Activated T-cell treated with anti-CD3 and anti-CD28 coated beads, Interleukin-2, amount 50 U/mL, for 48 hours (primary cell): Measurements from ENCODE around the gene PACS2.

Experiments
- DNase-seq, 2 experiments: peaks; one replicate each; pipeline ENCODE4 v3.0.0-alpha.2; 2020

PACS2 gene

GRCh38 chr14:105426416-105427130 lies 112.0 kb downstream of the PACS2 start:
- no peak for DNase-seq

GRCh38 chr14:105427412-105427811 lies 112.9 kb downstream of the PACS2 start:
- DNase-seq: no peak

GRCh38 chr14:105427936-105428485 lies 113.5 kb downstream of the PACS2 start:
- no peak for DNase-seq

GRCh38 chr14:105430042-105430441 lies 115.5 kb downstream of the PACS2 start:
- DNase-seq: no peak

GRCh38 chr14:105430565-105430964 lies 116.0 kb downstream of the PACS2 start:
- no peak for DNase-seq

GRCh38 chr14:105431256-105431655 lies 116.7 kb downstream of the PACS2 start:
- DNase-seq: no peak

GRCh38 chr14:105432657-105433056 lies 118.1 kb downstream of the PACS2 start:
- DNase-seq: no peak

GRCh38 chr14:105433161-105433605 lies 118.6 kb downstream of the PACS2 start:
- no peak for DNase-seq

- no peak for DNase-seq
These were observed 121.9 kb downstream of the PACS2 start for GRCh38 chr14:105436402-105436801.

GRCh38 chr14:105436891-105437722 lies 122.6 kb downstream of the PACS2 start:
- DNase-seq: no peak

GRCh38 chr14:105437723-105438500 lies 123.4 kb downstream of the PACS2 start:
- DNase-seq: no peak

GRCh38 chr14:105439179-105439578 lies 124.6 kb downstream of the PACS2 start:
- DNase-seq: no peak

- DNase-seq: no peak
These were observed 125.4 kb downstream of the PACS2 start for GRCh38 chr14:105439710-105440553.

GRCh38 chr14:105440554-105440900 lies 126.0 kb downstream of the PACS2 start:
- DNase-seq: no peak

- no peak for DNase-seq
These were observed 126.4 kb downstream of the PACS2 start for GRCh38 chr14:105440992-105441391.

- DNase-seq: no peak
These were observed 127.6 kb downstream of the PACS2 start for GRCh38 chr14:105442125-105442524.

GRCh38 chr14:105442834-105443233 lies 128.3 kb downstream of the PACS2 start:
- DNase-seq: no peak

- DNase-seq: no peak
These were observed 130.3 kb downstream of the PACS2 start for GRCh38 chr14:105444859-105445258.

- DNase-seq: no peak
These were observed 130.7 kb downstream of the PACS2 start for GRCh38 chr14:105445290-105445689.

- no peak for DNase-seq
These were observed 131.6 kb downstream of the PACS2 start for GRCh38 chr14:105445901-105446845.

GRCh38 chr14:105446971-105447370 lies 132.4 kb downstream of the PACS2 start:
- no peak for DNase-seq
